HG03108 (cell line): ENCODE data around the gene XKR3.
"Not testable (repeated sequence)": the region's sequence is repeated elsewhere in the genome, so short reads cannot be mapped to it uniquely, and the experiment has no call there.

Source experiments
- ATAC-seq: cut with Tn5 transposase; IDR thresholded peaks from one replicate; pipeline ENCODE4 v1.9.1; 2021; ENCODE audit warnings: moderate library complexity; ENCODE audit not compliant: unreplicated experiment

Gene XKR3

GRCh38 chr22:16748160-16748929, 76.9 kb downstream of the XKR3 start:
- not testable (repeated sequence) for ATAC-seq

GRCh38 chr22:16747266-16748159, 77.7 kb downstream of the XKR3 start:
- not testable (repeated sequence) for ATAC-seq

GRCh38 chr22:16734271-16734670, 90.9 kb downstream of the XKR3 start:
- ATAC-seq: not testable (repeated sequence)
